OCI-LY7 (cell line): ENCODE results near the gene RRAGA. TPM values are rescaled to one million over a fixed set of nuclear protein-coding genes. Genes with fewer than 3 reads are reported as not detected.
"Not testable (repeated sequence)": the region's sequence is repeated elsewhere in the genome, so short reads cannot be mapped to it uniquely, and the experiment has no call there.

Source experiments
- BruUV-seq: library from RNA; stranded (reverse); fragments of 400-500 nt; replicated peaks from 2 replicates; lab custom pipeline; 2021; lab: Mats Ljungman, UMichigan
- CTCF ChIA-PET: fragments of 300-600 bp; sonication (Branson Sonifier 250); formaldehyde crosslinking; loops from one replicate; lab custom pipeline; 2022; ENCODE audit warnings: antibody characterized with exemption; ENCODE audit not compliant: unreplicated experiment; lab: Charles Lee
- POLR2A ChIA-PET: fragments of 300-600 bp; sonication (Branson Sonifier 250); formaldehyde crosslinking; loops from one replicate; lab custom pipeline; 2022; ENCODE audit warnings: antibody characterized with exemption; lab: Charles Lee
- DNase-seq: peaks from one replicate; pipeline ENCODE4 v3.0.0-alpha.2; 2015; ENCODE audit warnings: low spot score
- H2AFZ ChIP-seq: fragments of 200-600 bp; sonication (generic), shearing (Covaris generic); 2 replicates; pipeline ENCODE4 v1.6.1; 2014; ENCODE audit warnings: mild to moderate bottlenecking, antibody characterized with exemption, low read length, moderate library complexity
- H3K27ac ChIP-seq: fragments of 200-600 bp; sonication (generic); 2 replicates; pipeline ENCODE4 v1.5.1; 2014; ENCODE audit warnings: mixed run types, low read depth, mild to moderate bottlenecking, moderate library complexity, low read length, inconsistent platforms; ENCODE audit not compliant: poor library complexity, severe bottlenecking
- H3K36me3 ChIP-seq: fragments of 200-600 bp; sonication (generic); 2 replicates; pipeline ENCODE4 v1.6.1; 2014; ENCODE audit warnings: mild to moderate bottlenecking, antibody characterized with exemption, low read length, moderate library complexity, mixed read lengths; ENCODE audit not compliant: insufficient read depth
- H3K4me1 ChIP-seq: fragments of 200-600 bp; sonication (generic); 2 replicates; pipeline ENCODE4 v1.5.1; 2014; ENCODE audit warnings: mild to moderate bottlenecking, low read length; ENCODE audit not compliant: insufficient read depth, poor library complexity, severe bottlenecking
- H3K4me2 ChIP-seq: fragments of 200-600 bp; sonication (generic); 2 replicates; pipeline ENCODE4 v1.6.1; 2014; ENCODE audit warnings: mild to moderate bottlenecking, low read length
- H3K4me3 ChIP-seq: fragments of 200-600 bp; sonication (generic); 2 replicates; pipeline ENCODE4 v1.5.1; 2014; ENCODE audit warnings: mild to moderate bottlenecking, low read depth, low read length; ENCODE audit not compliant: poor library complexity, severe bottlenecking
- H3K79me2 ChIP-seq: fragments of 200-600 bp; sonication (generic); 2 replicates; pipeline ENCODE4 v1.6.1; 2016; ENCODE audit warnings: low read depth, mild to moderate bottlenecking, low read length, moderate library complexity, mixed read lengths; ENCODE audit not compliant: insufficient read depth
- H3K9me2 ChIP-seq: fragments of 200-600 bp; sonication (generic); 2 replicates; pipeline ENCODE4 v1.6.1; 2016; ENCODE audit warnings: mild to moderate bottlenecking, low read length, mixed read lengths; ENCODE audit not compliant: insufficient read depth
- H3K9me3 ChIP-seq: fragments of 200-600 bp; sonication (generic); 2 replicates; pipeline ENCODE4 v1.6.1; 2014; ENCODE audit warnings: mild to moderate bottlenecking, mixed run types, low read length, mixed read lengths
- H4K20me1 ChIP-seq: fragments of 200-600 bp; sonication (generic); 2 replicates; pipeline ENCODE4 v1.6.1; 2014; ENCODE audit warnings: mild to moderate bottlenecking, antibody characterized with exemption, low read length, moderate library complexity, mixed read lengths; ENCODE audit not compliant: insufficient read depth
- CTCF ChIP-seq: fragments of 200-600 bp; sonication (generic); conservative IDR thresholded peaks from 2 replicates; pipeline ENCODE4 v1.5.1; 2014; ENCODE audit warnings: mild to moderate bottlenecking, antibody characterized with exemption, low read length, moderate library complexity, mixed read lengths
- EZH2phosphoT487 ChIP-seq: fragments of 200-600 bp; sonication (generic); IDR thresholded peaks from 2 replicates; pipeline ENCODE4 v1.6.1; 2018; ENCODE audit warnings: low read depth, borderline replicate concordance, mild to moderate bottlenecking, mixed run types, antibody characterized with exemption, low read length, moderate library complexity, mixed read lengths
- intact Hi-C: fragments of 100-400 bp; cut with micrococcal nuclease; formaldehyde crosslinking; loops from one replicate; pipeline ENCODE4 v1.10.0; 2022; ENCODE audit not compliant: unreplicated experiment
- total RNA-seq, 2 experiments: library from RNA; depleted of rRNA in 1 of 2; stranded (reverse); fragments of >200 nt in 1 of 2; shearing (Covaris generic) in 1 of 2; gene quantifications; 2 replicates each; pipeline ENCODE4 v1.2.3, GENCODE V29; 2014 to 2022

The RRAGA gene
- total RNA-seq, 2 experiments from 2014 or later, result 25.9 to 43.0 TPM

GRCh38 chr9:19009391-19009965 lies 39.7 kb upstream of the RRAGA start:
- DNase-seq, result no peak
- Histone ChIP-seq H3K36me3 (no peaks in the 10 kb centered on the region), H4K20me1 (no peaks in the 10 kb centered on the region), H3K79me2 (no peaks in the 10 kb centered on the region), H3K4me1 (no peaks in the 10 kb centered on the region), H2AFZ (no peak overlapping the region), H3K27ac (no peak overlapping the region), H3K9me2 (no peaks in the 10 kb centered on the region), H3K4me2 (no peak overlapping the region), H3K9me3 (no peaks in the 10 kb centered on the region), H3K4me3 (no peak overlapping the region)
- ChIA-PET CTCF (no interaction called here), POLR2A (no interaction called here)
- intact Hi-C loops, result no loop called here
- TF ChIP-seq EZH2phosphoT487, result no peak
- TF ChIP-seq CTCF, result no peak
- no TSS peak for BruUV-seq

- intact Hi-C loops, result no loop called here
- Histone ChIP-seq H3K9me2 (no peaks in the 10 kb centered on the region), H2AFZ (no peak overlapping the region), H3K36me3 (no peaks in the 10 kb centered on the region), H4K20me1 (no peaks in the 10 kb centered on the region), H3K79me2 (no peaks in the 10 kb centered on the region), H3K4me1 (no peaks in the 10 kb centered on the region), H3K4me3 (no peak overlapping the region), H3K4me2 (no peak overlapping the region), H3K27ac (no peak overlapping the region), H3K9me3 (no peaks in the 10 kb centered on the region)
- CTCF ChIA-PET, result no interaction called here
- no peak for DNase-seq
- no TSS peak for BruUV-seq
- POLR2A ChIA-PET, result no interaction called here
- TF ChIP-seq EZH2phosphoT487 (no peak), CTCF (no peak)
These were observed 31.0 kb upstream of the RRAGA start for GRCh38 chr9:19018201-19018600.

GRCh38 chr9:19020886-19021455 lies 28.3 kb upstream of the RRAGA start:
- H3K9me3 ChIP-seq, result no peaks in the 10 kb centered on the region
- H3K36me3 ChIP-seq, result no peaks in the 10 kb centered on the region
- intact Hi-C loops, result no loop called here
- ChIA-PET POLR2A (interaction anchor here (0.6 kb wide), 1 partner anchor 193 kb away, joined by 3 read pairs; no protein-coding TSS in a partner anchor), CTCF (no interaction called here)
- H3K9me2 ChIP-seq, result no peaks in the 10 kb centered on the region
- no peak for TF ChIP-seq EZH2phosphoT487
- no peak for TF ChIP-seq CTCF
- H3K27ac ChIP-seq, result no peak overlapping the region
- H3K4me1 ChIP-seq, result no peaks in the 10 kb centered on the region
- H3K4me3 ChIP-seq, result no peak overlapping the region
- no peak overlapping the region for H3K4me2 ChIP-seq
- H4K20me1 ChIP-seq, result no peaks in the 10 kb centered on the region
- H2AFZ ChIP-seq, result no peak overlapping the region
- no peaks in the 10 kb centered on the region for H3K79me2 ChIP-seq
- no TSS peak for BruUV-seq
- DNase-seq, result no peak

- H3K4me3 ChIP-seq, H3K79me2 ChIP-seq, intact Hi-C loops, POLR2A ChIA-PET, H3K36me3 ChIP-seq, CTCF ChIA-PET, H3K9me2 ChIP-seq, H3K9me3 ChIP-seq, H3K27ac ChIP-seq, H3K4me2 ChIP-seq, DNase-seq, H4K20me1 ChIP-seq, H3K4me1 ChIP-seq, BruUV-seq, H2AFZ ChIP-seq: not testable (repeated sequence)
These were observed 27.6 kb upstream of the RRAGA start for GRCh38 chr9:19021649-19022048.
